DMS153 (cell line): ENCODE measurements around the gene ARFGAP3.

Source experiments
- DNase-seq: peaks from one replicate; lab custom pipeline; 2025; lab: John Stamatoyannopoulos, UW

The ARFGAP3 gene

GRCh38 chr22:42820045-42820763 is 36.9 kb downstream of the ARFGAP3 start:
- peak; percentile 19 for DNase-seq

GRCh38 chr22:42819412-42820044 is 37.5 kb downstream of the ARFGAP3 start:
- no peak for DNase-seq

GRCh38 chr22:42817556-42817955 is 39.5 kb downstream of the ARFGAP3 start:
- no peak for DNase-seq

GRCh38 chr22:42816336-42816735 is 40.7 kb downstream of the ARFGAP3 start:
- no peak for DNase-seq

- DNase-seq: no peak
Measured at GRCh38 chr22:42814616-42815015, 42.5 kb downstream of the ARFGAP3 start.

GRCh38 chr22:42814215-42814614 is 42.9 kb downstream of the ARFGAP3 start:
- DNase-seq: peak; percentile 71

GRCh38 chr22:42813501-42813900 is 43.6 kb downstream of the ARFGAP3 start:
- DNase-seq: no peak

- DNase-seq: no peak
Measured at GRCh38 chr22:42811459-42811858, 45.6 kb downstream of the ARFGAP3 start.

- no peak for DNase-seq
Measured at GRCh38 chr22:42808521-42808920, 48.6 kb downstream of the ARFGAP3 start.

GRCh38 chr22:42807185-42807584 is 49.9 kb downstream of the ARFGAP3 start:
- DNase-seq: no peak

- DNase-seq: peak; percentile 22
Measured at GRCh38 chr22:42805998-42806830, 50.9 kb downstream of the ARFGAP3 start.

GRCh38 chr22:42805016-42805997 is 51.8 kb downstream of the ARFGAP3 start:
- DNase-seq: peak; percentile 64

- DNase-seq: peak; percentile 28
Measured at GRCh38 chr22:42803389-42803788, 53.7 kb downstream of the ARFGAP3 start.

GRCh38 chr22:42801252-42802080 is 55.6 kb downstream of the ARFGAP3 start:
- no peak for DNase-seq

GRCh38 chr22:42800451-42801251 is 56.4 kb downstream of the ARFGAP3 start:
- DNase-seq: peak; percentile 96

GRCh38 chr22:42799461-42800405 is 57.3 kb downstream of the ARFGAP3 start:
- DNase-seq: peak; percentile 22

- DNase-seq: no peak
Measured at GRCh38 chr22:42799061-42799460, 58.0 kb downstream of the ARFGAP3 start.

- DNase-seq: no peak
Measured at GRCh38 chr22:42797011-42797410, 60.1 kb downstream of the ARFGAP3 start.

- DNase-seq: no peak
Measured at GRCh38 chr22:42796081-42796480, 61.0 kb downstream of the ARFGAP3 start.
